ENCODE data around the gene FNIP2.

Gene FNIP2

DNA sequence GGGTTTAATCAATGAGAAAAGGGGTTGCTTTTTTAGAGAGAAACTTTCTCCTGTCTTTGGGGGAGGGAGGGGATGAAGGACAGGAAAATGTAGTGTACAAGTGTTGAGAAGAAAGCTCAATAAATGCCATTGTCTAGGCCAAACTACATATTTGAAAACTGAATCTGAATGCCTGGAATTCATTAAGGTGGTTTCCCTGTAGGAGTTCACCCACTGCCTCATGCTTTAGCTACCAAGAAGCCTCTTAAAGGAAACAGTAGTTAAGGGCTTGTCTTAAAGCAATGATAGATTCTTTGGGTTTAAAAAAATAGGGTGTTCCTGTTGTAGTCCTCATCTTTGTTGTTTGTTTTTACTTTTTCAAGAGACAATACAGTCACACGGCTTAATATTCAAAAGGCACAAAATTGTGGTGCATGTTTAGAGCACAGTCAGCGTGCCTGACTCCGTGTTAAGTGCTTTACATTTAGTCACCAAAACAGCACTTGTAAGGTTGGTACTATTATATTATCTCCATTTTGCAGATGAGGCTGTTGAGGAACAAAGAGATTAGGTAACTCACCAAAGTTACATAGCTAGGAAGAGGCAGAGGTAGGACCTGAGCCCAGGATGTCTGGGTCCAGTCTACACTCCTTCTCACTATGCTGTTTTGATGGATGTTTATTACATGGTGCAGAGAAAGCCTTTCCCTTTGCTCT is 46.0 kb downstream of the FNIP2 start:
- no peaks in the 10 kb centered on the region for H3K9me3 ChIP-seq (ENCODE audit: insufficient read depth, low read length)
- DNase-seq (ENCODE audit: low read depth, low spot score) = no peak
- no peak overlapping the region for H3K4me3 ChIP-seq (ENCODE audit: insufficient read length, low read depth)
- no peaks in the 10 kb centered on the region for H3K27me3 ChIP-seq (ENCODE audit: insufficient read depth, insufficient read length)
- H3K9ac ChIP-seq (ENCODE audit: insufficient read length, low read depth) = no peak overlapping the region
- no peaks in the 10 kb centered on the region for H3K4me1 ChIP-seq (ENCODE audit: insufficient read depth, insufficient read length)
- no peaks in the 10 kb centered on the region for H3K36me3 ChIP-seq (ENCODE audit: insufficient read depth, insufficient read length, low read length)
- TF ChIP-seq SUZ12 (IDR thresholded peaks at IDR 0.05; ENCODE audit: extremely low read depth, insufficient read depth, insufficient read length) (no peak), ZNF274 (IDR thresholded peaks at IDR 0.05; ENCODE audit: low read depth, low read length) (no peak), YY1 (IDR thresholded peaks at IDR 0.05; ENCODE audit: insufficient read depth, insufficient read length) (no peak)

DNA sequence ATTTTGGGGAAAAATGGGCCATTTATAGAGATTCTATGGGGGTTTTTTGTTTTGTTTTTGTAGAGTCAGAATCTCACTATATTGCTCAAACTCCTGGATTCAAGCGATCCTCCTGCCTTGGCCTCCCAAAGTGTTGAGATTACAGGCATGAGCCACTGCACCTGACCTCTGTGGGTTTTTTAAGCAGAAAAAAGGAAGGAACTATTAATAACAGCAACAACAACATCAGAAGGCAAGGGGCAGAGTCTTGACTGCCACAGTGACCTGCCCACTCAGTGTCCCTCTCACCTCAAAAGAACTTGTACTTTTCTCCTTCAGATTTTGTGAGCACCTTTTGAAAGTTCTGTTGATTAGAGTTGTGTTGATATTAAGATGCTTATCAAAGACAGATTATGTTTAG is 48.1 kb downstream of the FNIP2 start:
- H3K4me3 ChIP-seq (ENCODE audit: insufficient read length, low read depth) = no peak overlapping the region
- TF ChIP-seq YY1 (IDR thresholded peaks at IDR 0.05; ENCODE audit: insufficient read depth, insufficient read length) = no peak
- no peak for TF ChIP-seq SUZ12 (IDR thresholded peaks at IDR 0.05; ENCODE audit: extremely low read depth, insufficient read depth, insufficient read length)
- no peak for TF ChIP-seq ZNF274 (IDR thresholded peaks at IDR 0.05; ENCODE audit: low read depth, low read length)
- H3K9me3 ChIP-seq (ENCODE audit: insufficient read depth, low read length) = no peaks in the 10 kb centered on the region
- H3K27me3 ChIP-seq (ENCODE audit: insufficient read depth, insufficient read length) = no peaks in the 10 kb centered on the region
- no peak for DNase-seq (ENCODE audit: low read depth, low spot score)
- H3K4me1 ChIP-seq (ENCODE audit: insufficient read depth, insufficient read length) = no peaks in the 10 kb centered on the region
- no peaks in the 10 kb centered on the region for H3K36me3 ChIP-seq (ENCODE audit: insufficient read depth, insufficient read length, low read length)
- no peak overlapping the region for H3K9ac ChIP-seq (ENCODE audit: insufficient read length, low read depth)

GRCh38 chr4:158817562-158818296 is 48.9 kb downstream of the FNIP2 start:
- Histone ChIP-seq H3K4me1 (ENCODE audit: insufficient read depth, insufficient read length) (no peaks in the 10 kb centered on the region), H3K9me3 (ENCODE audit: insufficient read depth, low read length) (no peaks in the 10 kb centered on the region), H3K4me3 (ENCODE audit: insufficient read length, low read depth) (no peak overlapping the region), H3K27me3 (ENCODE audit: insufficient read depth, insufficient read length) (no peaks in the 10 kb centered on the region), H3K36me3 (ENCODE audit: insufficient read depth, insufficient read length, low read length) (no peaks in the 10 kb centered on the region), H3K9ac (ENCODE audit: insufficient read length, low read depth) (no peak overlapping the region)
- DNase-seq (ENCODE audit: low read depth, low spot score) = no peak
- TF ChIP-seq YY1 (IDR thresholded peaks at IDR 0.05; ENCODE audit: insufficient read depth, insufficient read length) = no peak

- no peak for DNase-seq (ENCODE audit: low read depth, low spot score)
- H3K9me3 ChIP-seq (ENCODE audit: insufficient read depth, low read length) = no peaks in the 10 kb centered on the region
- no peak for TF ChIP-seq SUZ12 (IDR thresholded peaks at IDR 0.05; ENCODE audit: extremely low read depth, insufficient read depth, insufficient read length)
- TF ChIP-seq ZNF274 (IDR thresholded peaks at IDR 0.05; ENCODE audit: low read depth, low read length) = no peak
- no peak for TF ChIP-seq YY1 (IDR thresholded peaks at IDR 0.05; ENCODE audit: insufficient read depth, insufficient read length)
- H3K4me1 ChIP-seq (ENCODE audit: insufficient read depth, insufficient read length) = no peaks in the 10 kb centered on the region
- no peak overlapping the region for H3K9ac ChIP-seq (ENCODE audit: insufficient read length, low read depth)
- H3K27me3 ChIP-seq (ENCODE audit: insufficient read depth, insufficient read length) = no peaks in the 10 kb centered on the region
- no peak overlapping the region for H3K4me3 ChIP-seq (ENCODE audit: insufficient read length, low read depth)
- H3K36me3 ChIP-seq (ENCODE audit: insufficient read depth, insufficient read length, low read length) = no peaks in the 10 kb centered on the region
These were observed 49.8 kb downstream of the FNIP2 start for GRCh38 chr4:158818560-158819140.

- TF ChIP-seq ZNF274 (IDR thresholded peaks at IDR 0.05; ENCODE audit: low read depth, low read length) (no peak), SUZ12 (IDR thresholded peaks at IDR 0.05; ENCODE audit: extremely low read depth, insufficient read depth, insufficient read length) (no peak), YY1 (IDR thresholded peaks at IDR 0.05; ENCODE audit: insufficient read depth, insufficient read length) (no peak)
These were observed 51.3 kb downstream of the FNIP2 start for GRCh38 chr4:158819942-158820786.

GRCh38 chr4:158821228-158821971 is 52.6 kb downstream of the FNIP2 start:
- Histone ChIP-seq H3K9ac (ENCODE audit: insufficient read length, low read depth) (no peak overlapping the region), H3K4me3 (ENCODE audit: insufficient read length, low read depth) (no peak overlapping the region), H3K27me3 (ENCODE audit: insufficient read depth, insufficient read length) (no peaks in the 10 kb centered on the region), H3K4me1 (ENCODE audit: insufficient read depth, insufficient read length) (no peaks in the 10 kb centered on the region), H3K9me3 (ENCODE audit: insufficient read depth, low read length) (no peaks in the 10 kb centered on the region), H3K36me3 (ENCODE audit: insufficient read depth, insufficient read length, low read length) (no peaks in the 10 kb centered on the region)
- DNase-seq (ENCODE audit: low read depth, low spot score) = no peak
- TF ChIP-seq SUZ12 (IDR thresholded peaks at IDR 0.05; ENCODE audit: extremely low read depth, insufficient read depth, insufficient read length) (no peak), YY1 (IDR thresholded peaks at IDR 0.05; ENCODE audit: insufficient read depth, insufficient read length) (no peak), ZNF274 (IDR thresholded peaks at IDR 0.05; ENCODE audit: low read depth, low read length) (no peak)

More at GRCh38 chr4:158819942-158820786, 51.3 kb downstream of the FNIP2 start:
- no peaks in the 10 kb centered on the region for H3K36me3 ChIP-seq (ENCODE audit: insufficient read depth, insufficient read length, low read length)
- H3K4me1 ChIP-seq (ENCODE audit: insufficient read depth, insufficient read length) = no peaks in the 10 kb centered on the region
- DNase-seq (ENCODE audit: low read depth, low spot score) = no peak
- H3K9ac ChIP-seq (ENCODE audit: insufficient read length, low read depth) = no peak overlapping the region
- H3K4me3 ChIP-seq (ENCODE audit: insufficient read length, low read depth) = no peak overlapping the region
- H3K9me3 ChIP-seq (ENCODE audit: insufficient read depth, low read length) = no peaks in the 10 kb centered on the region
- no peaks in the 10 kb centered on the region for H3K27me3 ChIP-seq (ENCODE audit: insufficient read depth, insufficient read length)
